NB4 (cell line): Measurements from ENCODE around the gene EBF4.

ENCODE experiments used
- DNase-seq: peaks from one replicate; pipeline ENCODE4 v3.0.0; 2010; ENCODE audit warnings: low read depth
- H3K4me3 ChIP-seq: one replicate; pipeline ENCODE4 v1.5.1; 2011; ENCODE audit warnings: mild to moderate bottlenecking, low read depth, low read length, moderate library complexity
- MYC ChIP-seq: IDR thresholded peaks from 2 replicates; pipeline ENCODE4 v1.6.1; 2011; ENCODE audit warnings: low read depth, low read length
- POLR2A ChIP-seq: IDR thresholded peaks from 2 replicates; pipeline ENCODE4 v1.6.1; 2011; ENCODE audit warnings: mild to moderate bottlenecking; ENCODE audit not compliant: insufficient read length; ENCODE audit errors: extremely low read depth
- TF ChIP-seq, protein P1 (sequence below): IDR thresholded peaks from one replicate; pipeline ENCODE4 v1.5.1; 2012; ENCODE audit warnings: low read depth, low read length
- TF ChIP-seq, protein P2 (sequence below): IDR thresholded peaks from 2 replicates; pipeline ENCODE4 v1.6.1; 2011; ENCODE audit warnings: low read depth, low read length

The EBF4 gene

DNA sequence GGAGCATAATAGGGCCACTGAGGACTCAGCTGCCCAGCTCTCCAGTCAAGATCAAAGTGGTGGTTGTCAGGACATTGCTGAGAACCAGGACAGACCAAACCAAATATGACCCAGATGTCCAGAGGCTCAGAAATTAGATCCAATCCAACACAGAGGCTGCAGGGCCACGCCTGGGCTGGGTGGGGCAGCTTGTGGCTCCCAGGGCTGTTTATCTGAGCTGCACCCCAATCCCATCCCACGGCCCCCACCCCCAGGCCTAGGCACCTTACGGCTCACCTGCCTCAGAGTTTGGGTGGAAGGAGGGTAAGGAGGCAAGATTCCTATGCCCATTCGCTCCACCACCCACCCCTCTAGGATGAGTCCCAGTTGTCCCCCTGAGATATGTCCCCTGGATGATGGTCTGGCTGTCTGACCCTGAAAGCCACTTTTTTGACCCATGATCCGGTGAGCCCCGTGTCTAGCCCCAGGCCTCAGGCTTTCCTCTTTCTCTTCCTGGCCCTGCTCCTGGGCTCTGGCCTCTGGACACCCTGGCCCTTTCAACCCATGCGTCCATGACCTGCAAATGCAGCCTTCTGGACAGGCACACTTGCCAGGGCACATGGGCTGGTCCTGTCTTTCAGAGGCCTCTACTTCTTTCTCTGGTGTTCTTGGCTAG is 67.8 kb downstream of the EBF4 start:
- no peak for TF ChIP-seq MYC
- TF ChIP-seq, protein P1, sequence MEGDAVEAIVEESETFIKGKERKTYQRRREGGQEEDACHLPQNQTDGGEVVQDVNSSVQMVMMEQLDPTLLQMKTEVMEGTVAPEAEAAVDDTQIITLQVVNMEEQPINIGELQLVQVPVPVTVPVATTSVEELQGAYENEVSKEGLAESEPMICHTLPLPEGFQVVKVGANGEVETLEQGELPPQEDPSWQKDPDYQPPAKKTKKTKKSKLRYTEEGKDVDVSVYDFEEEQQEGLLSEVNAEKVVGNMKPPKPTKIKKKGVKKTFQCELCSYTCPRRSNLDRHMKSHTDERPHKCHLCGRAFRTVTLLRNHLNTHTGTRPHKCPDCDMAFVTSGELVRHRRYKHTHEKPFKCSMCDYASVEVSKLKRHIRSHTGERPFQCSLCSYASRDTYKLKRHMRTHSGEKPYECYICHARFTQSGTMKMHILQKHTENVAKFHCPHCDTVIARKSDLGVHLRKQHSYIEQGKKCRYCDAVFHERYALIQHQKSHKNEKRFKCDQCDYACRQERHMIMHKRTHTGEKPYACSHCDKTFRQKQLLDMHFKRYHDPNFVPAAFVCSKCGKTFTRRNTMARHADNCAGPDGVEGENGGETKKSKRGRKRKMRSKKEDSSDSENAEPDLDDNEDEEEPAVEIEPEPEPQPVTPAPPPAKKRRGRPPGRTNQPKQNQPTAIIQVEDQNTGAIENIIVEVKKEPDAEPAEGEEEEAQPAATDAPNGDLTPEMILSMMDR = no peak
- TF ChIP-seq, protein P2, sequence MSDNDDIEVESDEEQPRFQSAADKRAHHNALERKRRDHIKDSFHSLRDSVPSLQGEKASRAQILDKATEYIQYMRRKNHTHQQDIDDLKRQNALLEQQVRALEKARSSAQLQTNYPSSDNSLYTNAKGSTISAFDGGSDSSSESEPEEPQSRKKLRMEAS = no peak
- TF ChIP-seq POLR2A = no peak

DNA sequence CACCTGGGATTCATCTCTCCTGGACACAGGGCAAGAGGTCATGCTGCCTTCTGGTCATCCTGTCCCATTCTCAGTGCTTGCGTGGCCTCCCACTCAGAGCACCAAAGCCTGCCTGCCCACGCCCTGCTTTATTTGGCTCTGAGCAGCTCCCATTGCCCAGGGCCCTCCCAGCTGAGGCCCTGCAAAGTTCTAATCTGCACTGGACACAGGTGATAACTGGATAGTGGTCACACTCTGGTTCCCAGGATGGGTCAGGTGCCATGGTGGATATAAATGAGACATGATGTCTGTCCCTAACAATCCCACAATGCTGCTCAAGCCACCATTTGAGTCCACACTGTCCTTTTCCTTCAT is 68.3 kb downstream of the EBF4 start:
- no peak overlapping the region for H3K4me3 ChIP-seq
- DNase-seq = no peak
- TF ChIP-seq, protein P2 = no peak
- TF ChIP-seq POLR2A (no peak), MYC (no peak)
- TF ChIP-seq, protein P1 = no peak

More for the DNA sequence above, 67.8 kb downstream of the EBF4 start:
- H3K4me3 ChIP-seq = no peak overlapping the region
- no peak for DNase-seq

DNA sequence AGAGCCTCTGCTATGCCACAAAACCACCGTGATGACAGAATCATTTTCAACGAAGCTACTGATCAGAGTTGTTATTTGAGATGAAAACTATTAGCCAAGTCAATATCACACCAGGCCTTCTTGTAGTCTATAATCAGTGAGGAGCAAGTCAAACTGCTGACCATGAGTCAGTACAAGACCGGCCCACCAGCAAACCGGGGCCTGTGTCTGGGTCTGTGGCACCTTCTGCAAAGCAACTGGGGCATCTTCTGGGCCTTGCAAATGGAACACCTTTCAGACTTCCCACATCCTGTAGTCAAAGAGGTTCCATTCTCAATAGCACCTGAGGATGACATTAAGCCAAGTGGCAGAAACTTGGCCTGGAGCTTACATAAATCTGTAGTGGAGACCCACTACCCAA is 69.3 kb downstream of the EBF4 start:
- DNase-seq = no peak
- TF ChIP-seq, protein P1 = no peak
- TF ChIP-seq MYC = no peak
- TF ChIP-seq, protein P2 = no peak
- no peak for TF ChIP-seq POLR2A
- H3K4me3 ChIP-seq = no peak overlapping the region

DNA sequence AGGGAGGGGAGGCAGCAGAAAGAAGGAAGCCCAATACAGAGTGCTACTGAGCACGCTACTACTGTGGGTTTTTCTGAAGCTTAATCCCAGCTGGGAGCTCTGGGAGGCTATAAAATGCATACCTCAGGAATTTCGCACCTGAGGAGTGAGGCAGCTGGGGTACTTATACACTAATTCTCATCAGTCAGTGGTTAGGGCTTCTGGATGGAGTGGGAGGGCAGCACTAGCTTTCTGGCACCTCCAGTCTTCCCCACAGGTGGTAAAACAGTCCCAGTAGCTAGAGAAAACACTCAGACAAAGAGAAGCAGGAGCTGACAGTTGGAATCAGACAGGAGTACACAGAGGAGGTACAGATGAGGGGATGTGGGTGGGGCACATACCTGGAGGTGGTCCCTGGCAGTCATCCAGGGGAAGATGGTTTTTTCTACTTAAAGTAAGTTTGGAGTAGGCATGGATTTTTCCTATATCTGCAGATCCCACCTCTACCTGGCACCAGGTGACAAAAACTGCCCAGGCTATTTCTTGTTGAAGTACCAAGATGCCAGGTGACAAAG is 70.1 kb downstream of the EBF4 start:
- no peak for DNase-seq
- no peak overlapping the region for H3K4me3 ChIP-seq
- no peak for TF ChIP-seq MYC
- TF ChIP-seq, protein P2 = no peak
- TF ChIP-seq, protein P1 = no peak
- no peak for TF ChIP-seq POLR2A

DNA sequence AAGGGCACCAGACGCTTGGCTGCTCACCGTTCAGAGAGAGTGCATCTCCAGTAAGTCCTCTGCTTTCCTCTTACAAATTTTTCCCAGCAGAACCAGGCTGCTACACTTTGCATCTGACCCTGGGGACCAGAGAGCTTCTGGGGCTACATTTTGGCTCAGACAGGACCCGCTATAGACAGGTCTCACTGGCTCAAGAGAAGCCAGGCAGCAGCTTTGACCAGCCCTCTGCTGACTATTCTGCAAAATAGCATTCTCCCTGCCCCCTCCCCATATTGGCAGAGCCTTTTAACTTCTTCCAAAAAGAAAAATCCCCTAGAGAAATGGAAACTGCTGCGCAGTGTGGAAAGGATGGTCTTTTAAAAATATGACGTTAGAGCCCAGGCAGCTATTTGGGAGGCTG is 70.6 kb downstream of the EBF4 start:
- DNase-seq = no peak
- TF ChIP-seq, protein P1 = no peak
- no peak for TF ChIP-seq POLR2A
- H3K4me3 ChIP-seq = no peak overlapping the region
